ENCODE results near the gene PPP6R1.

The PPP6R1 gene

GRCh38 chr19:55239004-55239403 is 19.8 kb downstream of the PPP6R1 start:
- in situ Hi-C loops (cut with MboI; ENCODE audit: low sequenced_read_pairs, unreplicated experiment): no loop called here
- no peak for DNase-seq (ENCODE audit: low spot score)
- TF ChIP-seq CTCF (IDR thresholded peaks at IDR 0.05; ENCODE audit: borderline replicate concordance, control extremely low read depth, extremely low read depth, insufficient read depth, missing control alignments): no peak

GRCh38 chr19:55238030-55238429 is 20.8 kb downstream of the PPP6R1 start:
- in situ Hi-C loops (cut with MboI; ENCODE audit: low sequenced_read_pairs, unreplicated experiment): no loop called here

GRCh38 chr19:55232986-55233385 is 25.8 kb downstream of the PPP6R1 start:
- no peak for TF ChIP-seq CTCF (IDR thresholded peaks at IDR 0.05; ENCODE audit: borderline replicate concordance, control extremely low read depth, extremely low read depth, insufficient read depth, missing control alignments)
- in situ Hi-C loops (cut with MboI; ENCODE audit: low sequenced_read_pairs, unreplicated experiment): no loop called here
- DNase-seq (ENCODE audit: low spot score): no peak

More at GRCh38 chr19:55238030-55238429, 20.8 kb downstream of the PPP6R1 start:
- TF ChIP-seq CTCF (IDR thresholded peaks at IDR 0.05; ENCODE audit: borderline replicate concordance, control extremely low read depth, extremely low read depth, insufficient read depth, missing control alignments): no peak
- DNase-seq (ENCODE audit: low spot score): no peak

- in situ Hi-C loops (cut with MboI; ENCODE audit: low sequenced_read_pairs, unreplicated experiment): no loop called here
- DNase-seq (ENCODE audit: low spot score): no peak
- no peak for TF ChIP-seq CTCF (IDR thresholded peaks at IDR 0.05; ENCODE audit: borderline replicate concordance, control extremely low read depth, extremely low read depth, insufficient read depth, missing control alignments)
Measured at GRCh38 chr19:55232286-55232602, 26.6 kb downstream of the PPP6R1 start.

GRCh38 chr19:55231391-55232285 is 27.2 kb downstream of the PPP6R1 start:
- TF ChIP-seq CTCF (IDR thresholded peaks at IDR 0.05; ENCODE audit: borderline replicate concordance, control extremely low read depth, extremely low read depth, insufficient read depth, missing control alignments): no peak
- in situ Hi-C loops (cut with MboI; ENCODE audit: low sequenced_read_pairs, unreplicated experiment): no loop called here
- DNase-seq (ENCODE audit: low spot score): no peak

- TF ChIP-seq CTCF (IDR thresholded peaks at IDR 0.05; ENCODE audit: borderline replicate concordance, control extremely low read depth, extremely low read depth, insufficient read depth, missing control alignments): no peak
- DNase-seq (ENCODE audit: low spot score): no peak
- in situ Hi-C loops (cut with MboI; ENCODE audit: low sequenced_read_pairs, unreplicated experiment): no loop called here
Measured at GRCh38 chr19:55230780-55231179, 28.0 kb downstream of the PPP6R1 start.
